SU-DHL-6 (cell line): ENCODE measurements around the gene TMEM143.

Experiments used
- H2AFZ ChIP-seq: fragments of 200-600 bp; sonication (generic); 2 replicates; pipeline ENCODE4 v1.6.1; 2014; ENCODE audit warnings: low read depth, mild to moderate bottlenecking, moderate library complexity, mixed read lengths, antibody characterized with exemption, low read length; ENCODE audit not compliant: severe bottlenecking
- H3F3A ChIP-seq: fragments of 200-600 bp; shearing (Covaris generic); 2 replicates; pipeline ENCODE4 v1.6.0; 2016; ENCODE audit warnings: antibody characterized with exemption, mild to moderate bottlenecking; ENCODE audit not compliant: insufficient read depth
- H3K27ac ChIP-seq: fragments of 200-600 bp; sonication (generic); 2 replicates; pipeline ENCODE4 v1.5.1; 2016; ENCODE audit warnings: low read depth, mild to moderate bottlenecking, low read length, moderate library complexity, mixed read lengths
- H3K27me3 ChIP-seq: fragments of 200-600 bp; sonication (generic), shearing (Covaris generic); 2 replicates; pipeline ENCODE4 v1.6.0; 2014; ENCODE audit warnings: mild to moderate bottlenecking, low read length
- H3K36me3 ChIP-seq: fragments of 200-600 bp; sonication (generic); 2 replicates; pipeline ENCODE4 v1.6.1; 2014; ENCODE audit warnings: mild to moderate bottlenecking, low read length, mixed read lengths
- H3K4me2 ChIP-seq: fragments of 300-600, 200-600 bp; shearing (Covaris generic), sonication (generic); 2 replicates; pipeline ENCODE4 v1.6.0; 2014; ENCODE audit warnings: low read length, low read depth, mild to moderate bottlenecking; ENCODE audit not compliant: poor library complexity, severe bottlenecking
- H3K4me3 ChIP-seq: fragments of 200-600 bp; sonication (generic); 2 replicates; pipeline ENCODE4 v1.5.1; 2014; ENCODE audit warnings: antibody characterized with exemption, low read length, mild to moderate bottlenecking, mixed read lengths; ENCODE audit not compliant: insufficient read depth, poor library complexity, severe bottlenecking
- H3K79me2 ChIP-seq: fragments of 200-600 bp; sonication (generic); 2 replicates; pipeline ENCODE4 v1.6.1; 2014; ENCODE audit warnings: mild to moderate bottlenecking, low read length, moderate library complexity; ENCODE audit not compliant: insufficient read depth
- H3K9ac ChIP-seq: fragments of 200-600 bp; sonication (generic); 2 replicates; pipeline ENCODE4 v1.7.0; 2014; ENCODE audit warnings: mild to moderate bottlenecking, low read length
- H3K9me2 ChIP-seq: fragments of 200-600 bp; sonication (generic); replicated peaks from 2 replicates; pipeline ENCODE4 v1.6.1; 2014; ENCODE audit warnings: low read length; ENCODE audit not compliant: insufficient read depth
- H3K9me3 ChIP-seq: fragments of 200-600 bp; sonication (generic); 2 replicates; pipeline ENCODE4 v1.6.1; 2014; ENCODE audit warnings: low read length, mixed read lengths; ENCODE audit not compliant: insufficient read depth
- H4K20me1 ChIP-seq: fragments of 200-600 bp; sonication (generic); 2 replicates; pipeline ENCODE4 v1.6.1; 2014; ENCODE audit warnings: low read depth, mild to moderate bottlenecking, antibody characterized with exemption, low read length, moderate library complexity, mixed read lengths
- CTCF ChIP-seq: fragments of 200-600 bp; sonication (generic); IDR thresholded peaks from one replicate; pipeline ENCODE4 v1.5.1; 2017; ENCODE audit warnings: antibody characterized with exemption, mild to moderate bottlenecking, low read length, moderate library complexity; ENCODE audit not compliant: insufficient read depth, poor library complexity, severe bottlenecking
- EZH2phosphoT487 ChIP-seq: fragments of 200-600 bp; sonication (generic), shearing (Covaris generic); conservative IDR thresholded peaks from 2 replicates; pipeline ENCODE4 v1.6.1; 2018; ENCODE audit warnings: mild to moderate bottlenecking, antibody characterized with exemption, low read length, moderate library complexity, mixed read lengths

The TMEM143 gene

GRCh38 chr19:48362716-48363499 lies 832 bp downstream of the TMEM143 start:
- H3K4me3 ChIP-seq, result peak overlapping the region; percentile 68
- H3K27ac ChIP-seq, result peak overlapping the region; percentile 81
- no peaks in the 10 kb centered on the region for H3K9me2 ChIP-seq
- no peaks in the 10 kb centered on the region for H4K20me1 ChIP-seq
- H2AFZ ChIP-seq, result peak overlapping the region; percentile 39
- peaks cover 4% of the 10 kb centered on the region; the same call in 1 of the 2 replicates for H3F3A ChIP-seq
- H3K9ac ChIP-seq, result peak overlapping the region; percentile 88
- no peaks in the 10 kb centered on the region for H3K36me3 ChIP-seq
- no peaks in the 10 kb centered on the region for H3K79me2 ChIP-seq
- no peaks in the 10 kb centered on the region for H3K9me3 ChIP-seq
- peak overlapping the region; percentile 86 for H3K4me2 ChIP-seq
- TF ChIP-seq EZH2phosphoT487, result no peak
- no peak for TF ChIP-seq CTCF
- H3K27me3 ChIP-seq, result no peaks in the 10 kb centered on the region

- no peaks in the 10 kb centered on the region for H3K79me2 ChIP-seq
- no peak for TF ChIP-seq CTCF
- TF ChIP-seq EZH2phosphoT487, result no peak
- no peaks in the 10 kb centered on the region for H3K36me3 ChIP-seq
- peaks cover 4% of the 10 kb centered on the region; the same call in 1 of the 2 replicates for H3F3A ChIP-seq
- H3K27ac ChIP-seq, result no peak overlapping the region
- no peak overlapping the region for H2AFZ ChIP-seq
- H3K9me3 ChIP-seq, result no peaks in the 10 kb centered on the region
- H3K4me2 ChIP-seq, result no peak overlapping the region
- no peaks in the 10 kb centered on the region for H4K20me1 ChIP-seq
- H3K9ac ChIP-seq, result no peak overlapping the region
- no peak overlapping the region for H3K4me3 ChIP-seq
- H3K9me2 ChIP-seq, result no peaks in the 10 kb centered on the region
- H3K27me3 ChIP-seq, result no peaks in the 10 kb centered on the region
These were observed 1.8 kb downstream of the TMEM143 start for GRCh38 chr19:48361912-48362311.

GRCh38 chr19:48359123-48359522 lies 4.6 kb downstream of the TMEM143 start:
- no peaks in the 10 kb centered on the region for H3K79me2 ChIP-seq
- H3K9me2 ChIP-seq, result no peaks in the 10 kb centered on the region
- H2AFZ ChIP-seq, result no peak overlapping the region
- H3K4me2 ChIP-seq, result no peak overlapping the region
- H3K9me3 ChIP-seq, result no peaks in the 10 kb centered on the region
- H3K27ac ChIP-seq, result no peak overlapping the region
- H3K4me3 ChIP-seq, result no peak overlapping the region
- H3K9ac ChIP-seq, result no peak overlapping the region
- no peaks in the 10 kb centered on the region for H4K20me1 ChIP-seq
- TF ChIP-seq CTCF (no peak), EZH2phosphoT487 (no peak)
- peaks cover 4% of the 10 kb centered on the region; the same call in 1 of the 2 replicates for H3F3A ChIP-seq
- no peaks in the 10 kb centered on the region for H3K36me3 ChIP-seq
- no peaks in the 10 kb centered on the region for H3K27me3 ChIP-seq
